Activated CD8-positive, alpha-beta memory T cell treated with anti-CD3 and anti-CD28 coated beads, Interleukin-2, amount 10 ng/mL, durations not matched to agents 7 days and 5 days (primary cell): ENCODE measurements around the gene ADGRL1. TPM values are rescaled to one million over a fixed set of nuclear protein-coding genes. Genes with fewer than 3 reads are reported as not detected.
"Not testable (repeated sequence)": the region's sequence is repeated elsewhere in the genome, so short reads cannot be mapped to it uniquely, and the experiment has no call there.

ENCODE experiments used
- ATAC-seq: fragments of 150-1000 bp; cut with Tn5 transposase; one replicate; pipeline ENCODE4 v1.10.0; 2021; ENCODE audit warnings: moderate library complexity
- CTCF ChIA-PET: fragments of 350-600 bp; sonication (Branson Sonifier 250); formaldehyde crosslinking; loops from one replicate; lab custom pipeline; 2021; ENCODE audit warnings: antibody characterized with exemption; lab: Charles Lee
- DNase-seq: peaks from one replicate; pipeline ENCODE4 v3.0.0-alpha.2; 2020
- H3K27ac Mint-ChIP-seq: one replicate; pipeline ENCODE4 v1.8.0; 2021; ENCODE audit warnings: mild to moderate bottlenecking, mixed read lengths
- H3K27me3 Mint-ChIP-seq: one replicate; pipeline ENCODE4 v1.8.0; 2021; ENCODE audit warnings: mixed read lengths
- H3K36me3 Mint-ChIP-seq: one replicate; pipeline ENCODE4 v1.8.0; 2021; ENCODE audit warnings: mild to moderate bottlenecking, mixed read lengths
- H3K4me1 Mint-ChIP-seq: one replicate; pipeline ENCODE4 v1.8.0; 2021; ENCODE audit warnings: mixed read lengths
- H3K4me3 Mint-ChIP-seq: one replicate; pipeline ENCODE4 v1.8.0; 2021; ENCODE audit warnings: mild to moderate bottlenecking, moderate library complexity, mixed read lengths
- H3K9me3 Mint-ChIP-seq: one replicate; pipeline ENCODE4 v1.8.0; 2022; ENCODE audit warnings: low read depth, mixed read lengths
- total RNA-seq, 2 experiments: library from RNA; stranded (reverse); gene quantifications; one replicate each; pipeline ENCODE4 v1.2.3, GENCODE V29; 2021

The ADGRL1 gene
- total RNA-seq, 2 experiments from 2014 or later = 3.7 to 4.3 TPM

DNA sequence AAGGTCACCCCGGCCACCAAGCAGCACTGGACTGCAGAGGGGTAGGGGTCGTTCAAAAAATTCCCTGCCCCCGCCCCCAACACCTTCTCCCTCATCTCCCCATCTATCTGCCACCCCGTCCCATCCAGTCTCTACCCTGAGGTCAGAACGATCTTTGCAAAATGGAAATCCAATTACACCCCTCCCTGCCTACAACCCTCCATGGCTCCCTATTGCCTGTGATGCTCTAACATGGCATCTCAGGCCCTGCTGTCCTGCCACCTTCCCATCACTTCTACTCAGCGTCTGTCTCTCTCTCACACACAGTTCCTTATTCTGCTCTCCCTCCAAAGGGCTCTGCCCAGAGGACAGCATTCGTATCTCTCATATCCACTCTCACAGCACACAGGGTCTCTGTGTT, 8.7 kb downstream of the ADGRL1 start:
- not testable (repeated sequence) for ATAC-seq, H3K9me3 Mint-ChIP-seq, DNase-seq, H3K4me3 Mint-ChIP-seq, H3K27me3 Mint-ChIP-seq, H3K36me3 Mint-ChIP-seq, H3K27ac Mint-ChIP-seq
- CTCF ChIA-PET = interaction anchor here (2.3 to 3.8 kb wide), 2 partner anchors 148 to 151 kb away, joined by 6 to 27 read pairs; no protein-coding TSS in a partner anchor
- H3K4me1 Mint-ChIP-seq = peaks cover 11% of the 10 kb centered on the region

DNA sequence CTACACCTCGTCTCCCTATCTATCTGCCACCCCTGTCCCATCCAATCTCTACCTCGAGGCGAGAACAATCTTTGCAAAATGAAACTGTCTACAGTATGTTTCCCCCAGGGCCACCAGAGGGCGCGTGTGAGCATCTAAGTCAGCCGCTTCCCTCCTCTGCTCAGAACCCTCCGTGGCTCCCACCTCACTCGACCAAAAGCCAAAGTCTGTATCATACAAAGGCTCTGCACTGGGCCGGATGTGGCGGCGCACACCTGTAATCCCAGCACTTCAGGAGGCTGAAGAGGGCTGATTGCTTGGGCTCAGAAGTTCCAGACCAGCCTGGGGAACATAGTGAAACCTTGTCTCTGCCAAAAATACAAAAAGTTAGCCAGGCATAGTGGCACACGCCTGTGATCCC, 9.9 kb downstream of the ADGRL1 start:
- CTCF ChIA-PET = interaction anchor here (0.8 to 3.8 kb wide), 5 partner anchors 59 to 210 kb away, joined by 3 to 27 read pairs (median 5); partner anchors contain the start of gene ASF1B
- H3K4me3 Mint-ChIP-seq = peak overlapping the region; percentile 59
- ATAC-seq (peak; percentile 93), DNase-seq (peak; percentile 86)
- peaks cover 14% of the 10 kb centered on the region for H3K4me1 Mint-ChIP-seq
- peak overlapping the region; percentile 53 for H3K27ac Mint-ChIP-seq
- not testable (repeated sequence) for H3K36me3 Mint-ChIP-seq, H3K27me3 Mint-ChIP-seq, H3K9me3 Mint-ChIP-seq

DNA sequence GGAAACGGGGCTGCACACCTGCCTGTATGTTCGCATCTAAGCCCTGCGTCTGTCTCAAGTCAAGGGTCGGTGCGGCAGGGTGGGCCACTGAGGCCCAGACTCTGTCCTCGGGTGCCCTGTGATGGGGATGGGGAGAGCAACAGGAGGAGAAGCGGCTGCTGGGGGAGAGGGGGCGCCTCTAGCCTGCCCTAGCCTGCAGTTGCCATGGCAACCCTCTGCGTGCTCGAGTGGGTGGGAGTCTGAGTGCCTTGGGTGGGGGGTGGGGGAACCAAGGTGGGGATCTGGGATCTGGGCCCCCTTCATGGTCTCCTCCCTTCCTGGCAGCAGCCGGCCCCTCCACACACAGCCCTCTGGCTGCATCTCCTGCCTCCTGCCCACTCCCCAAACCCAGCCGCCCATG, 10.8 kb downstream of the ADGRL1 start:
- not testable (repeated sequence) for H3K9me3 Mint-ChIP-seq, H3K4me3 Mint-ChIP-seq, ATAC-seq, H3K27me3 Mint-ChIP-seq, H3K36me3 Mint-ChIP-seq, H3K27ac Mint-ChIP-seq, DNase-seq
- CTCF ChIA-PET = interaction anchor here (1.0 to 3.8 kb wide), 4 partner anchors 139 to 211 kb away, joined by 3 to 27 read pairs (median 4); no protein-coding TSS in a partner anchor
- H3K4me1 Mint-ChIP-seq = peaks cover 20% of the 10 kb centered on the region

DNA sequence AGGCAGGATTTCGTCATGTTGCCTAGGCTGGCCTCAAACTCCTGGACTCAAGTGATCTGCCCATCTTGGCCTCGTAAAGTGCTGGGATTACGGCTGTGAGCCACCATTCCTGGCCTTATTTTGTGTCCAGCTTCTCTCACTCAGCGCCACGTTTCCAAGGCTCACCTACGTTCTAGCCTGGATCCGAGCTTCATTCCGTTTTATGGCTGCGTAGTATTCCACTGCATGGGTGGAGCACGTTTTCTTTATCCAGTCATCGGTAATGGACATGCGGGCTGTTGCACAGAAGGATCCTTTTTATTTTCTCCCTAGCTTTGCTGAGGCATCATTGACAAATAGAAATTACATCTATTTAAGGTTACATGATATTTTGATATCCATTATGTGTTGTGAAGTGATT, 16.6 kb downstream of the ADGRL1 start:
- Mint-ChIP-seq H3K36me3 (no peaks in the 10 kb centered on the region), H3K27ac (no peak overlapping the region), H3K4me1 (peaks cover 9% of the 10 kb centered on the region), H3K27me3 (no peaks in the 10 kb centered on the region), H3K9me3 (no peaks in the 10 kb centered on the region), H3K4me3 (no peak overlapping the region)
- DNase-seq (no peak), ATAC-seq (no peak)
- CTCF ChIA-PET = interaction anchor here (1.3 kb wide), 1 partner anchor 159 kb away, joined by 5 read pairs; no protein-coding TSS in a partner anchor

DNA sequence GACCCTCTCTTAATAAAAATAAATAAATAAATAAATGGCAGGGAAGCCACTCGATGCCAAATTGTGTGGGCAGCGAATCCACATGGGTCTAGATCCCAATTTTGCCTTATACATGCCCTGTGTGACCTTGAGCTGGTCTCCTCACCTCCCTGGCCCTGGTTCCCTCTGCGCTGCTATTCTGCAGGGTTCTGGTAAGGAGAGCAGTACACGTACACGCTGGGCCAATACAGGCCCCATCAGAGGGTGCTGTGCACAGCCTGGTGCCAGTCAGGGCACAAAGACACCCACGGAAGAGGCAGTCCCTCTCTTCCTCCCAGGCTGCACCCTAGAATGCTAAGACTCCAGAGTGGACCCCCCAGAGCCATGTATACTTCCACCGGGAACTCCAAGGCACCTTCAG, 17.9 kb downstream of the ADGRL1 start:
- H3K4me3 Mint-ChIP-seq, DNase-seq, H3K36me3 Mint-ChIP-seq, CTCF ChIA-PET, H3K9me3 Mint-ChIP-seq, H3K27me3 Mint-ChIP-seq, H3K4me1 Mint-ChIP-seq, ATAC-seq, H3K27ac Mint-ChIP-seq: not testable (repeated sequence)

DNA sequence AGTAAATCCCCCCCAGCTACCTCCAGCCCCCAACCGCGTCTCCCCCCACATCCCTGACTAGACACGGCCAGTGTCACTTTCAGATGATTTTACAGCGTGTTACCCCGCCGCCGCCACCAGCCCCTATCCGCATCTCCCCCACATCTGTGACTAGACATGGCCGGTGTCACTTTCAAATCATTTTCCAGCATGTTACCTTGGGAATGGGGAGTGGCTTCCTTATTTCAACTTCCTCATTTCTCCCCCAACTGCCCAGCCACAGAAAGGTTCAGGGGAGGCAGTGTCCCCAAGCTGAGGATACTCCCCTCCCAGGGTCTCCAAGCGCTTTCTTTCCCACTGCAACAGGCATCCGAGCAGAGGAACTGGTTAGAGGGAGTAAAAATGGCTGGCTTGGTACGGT, 18.4 kb downstream of the ADGRL1 start:
- Mint-ChIP-seq H3K27ac (no peak overlapping the region), H3K4me1 (peaks cover 9% of the 10 kb centered on the region), H3K9me3 (no peaks in the 10 kb centered on the region), H3K36me3 (no peaks in the 10 kb centered on the region), H3K27me3 (no peaks in the 10 kb centered on the region), H3K4me3 (no peak overlapping the region)
- CTCF ChIA-PET = no interaction called here
- ATAC-seq (no peak), DNase-seq (no peak)

DNA sequence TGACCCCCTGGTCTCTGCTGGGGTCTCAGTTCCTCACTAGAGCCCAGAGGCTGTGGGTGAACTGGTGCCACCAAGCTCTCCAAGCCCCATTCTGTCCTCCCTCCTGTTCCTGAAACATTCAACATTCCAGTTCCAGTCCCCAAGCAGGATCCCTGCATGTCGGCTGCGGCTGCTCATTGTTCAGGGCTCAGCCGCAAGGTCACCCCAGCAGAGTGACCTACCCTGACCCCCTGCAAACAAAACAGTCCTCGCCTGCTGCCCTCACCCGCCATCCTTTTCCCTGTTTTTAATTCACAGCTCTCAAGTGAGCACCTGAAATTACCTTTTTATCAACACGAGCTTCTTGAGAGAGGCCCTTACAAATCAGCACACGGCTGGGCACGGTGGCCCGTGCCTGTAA, 19.3 kb downstream of the ADGRL1 start:
- DNase-seq, H3K27me3 Mint-ChIP-seq, H3K4me3 Mint-ChIP-seq, H3K4me1 Mint-ChIP-seq, ATAC-seq, CTCF ChIA-PET, H3K36me3 Mint-ChIP-seq, H3K27ac Mint-ChIP-seq, H3K9me3 Mint-ChIP-seq: not testable (repeated sequence)

DNA sequence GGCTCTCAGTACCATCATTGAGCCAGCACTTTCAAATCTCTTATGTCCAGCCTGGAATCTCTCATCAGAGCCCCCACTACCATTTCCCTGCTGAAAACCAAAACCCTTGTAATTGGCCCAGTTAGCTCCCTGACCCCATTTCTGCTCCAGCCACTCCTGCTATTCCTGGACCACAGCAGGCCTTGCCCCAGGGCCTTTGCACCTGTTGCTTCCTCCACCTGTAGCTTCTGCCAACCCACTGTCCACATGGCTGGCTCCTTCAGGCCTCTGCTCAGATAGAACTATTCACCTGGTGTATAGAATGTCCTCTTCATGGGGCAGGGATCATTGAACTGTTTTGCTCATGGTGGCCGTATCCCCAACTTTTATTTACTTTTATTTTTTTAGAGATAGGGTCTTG, 20.3 kb downstream of the ADGRL1 start:
- H3K27me3 Mint-ChIP-seq, H3K4me1 Mint-ChIP-seq, H3K36me3 Mint-ChIP-seq, H3K27ac Mint-ChIP-seq, H3K4me3 Mint-ChIP-seq, ATAC-seq, CTCF ChIA-PET, DNase-seq, H3K9me3 Mint-ChIP-seq: not testable (repeated sequence)

DNA sequence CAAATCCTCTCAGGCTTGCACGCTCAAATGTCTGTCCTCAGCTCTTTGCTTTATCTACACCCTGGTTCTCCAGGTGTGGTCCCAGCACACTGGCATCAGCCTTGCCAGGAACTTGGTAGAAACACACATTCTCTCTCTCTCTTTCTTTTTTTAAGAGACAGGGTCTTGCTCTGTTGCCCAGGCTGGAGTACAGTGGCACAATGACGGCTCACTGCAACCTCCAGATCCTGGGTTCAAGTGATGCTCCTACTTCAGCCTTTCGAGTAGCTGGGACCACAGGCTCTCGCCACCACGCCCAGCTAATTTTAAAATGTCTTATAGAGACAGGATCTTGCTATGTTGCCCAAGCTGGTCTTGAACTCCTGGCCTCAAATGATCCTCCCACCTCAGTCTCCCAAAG, 20.8 kb downstream of the ADGRL1 start:
- CTCF ChIA-PET = interaction anchor here (1.5 kb wide), 1 partner anchor 15 kb away, joined by 3 read pairs; no protein-coding TSS in a partner anchor
- ATAC-seq = no peak
- Mint-ChIP-seq H3K36me3 (no peaks in the 10 kb centered on the region), H3K4me3 (no peak overlapping the region), H3K9me3 (no peaks in the 10 kb centered on the region), H3K27me3 (no peaks in the 10 kb centered on the region), H3K4me1 (no peaks in the 10 kb centered on the region), H3K27ac (no peak overlapping the region)
- DNase-seq = no peak

DNA sequence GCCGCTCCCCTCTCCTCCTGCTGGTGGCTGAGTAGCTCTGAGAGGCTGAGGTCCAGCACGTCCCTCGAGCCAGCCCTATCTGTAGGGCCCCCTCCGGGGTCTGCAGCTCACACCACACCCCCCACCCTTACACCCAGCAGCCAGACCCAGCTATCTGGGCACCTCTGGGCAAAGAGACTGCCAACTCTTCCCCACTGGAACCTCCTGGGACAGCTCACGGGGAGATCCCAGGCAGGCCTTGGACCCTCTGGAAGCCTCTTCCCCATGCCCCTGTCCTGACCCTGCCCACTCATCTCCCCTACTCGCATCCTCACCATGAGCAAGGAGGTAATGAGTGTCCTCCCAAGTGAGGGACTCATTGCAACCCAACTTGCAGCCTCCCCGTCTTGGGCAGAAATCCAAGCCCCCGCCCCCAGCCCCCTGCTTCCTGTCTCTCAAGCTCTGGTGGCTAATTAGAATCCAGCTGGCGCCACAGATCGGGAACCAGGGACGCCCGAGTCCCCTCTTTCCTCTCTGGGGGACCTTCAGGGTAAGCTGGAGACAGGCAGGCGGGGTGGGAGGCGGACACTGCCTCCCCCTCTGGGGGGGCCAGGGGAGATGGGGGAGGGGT, 22.1 kb downstream of the ADGRL1 start:
- CTCF ChIA-PET = interaction anchor here (0.6 to 1.5 kb wide), 3 partner anchors 17 to 880 kb away, joined by 3 to 4 read pairs (median 3); no protein-coding TSS in a partner anchor
- no peak overlapping the region for H3K4me3 Mint-ChIP-seq
- DNase-seq (no peak), ATAC-seq (no peak)
- no peaks in the 10 kb centered on the region for H3K4me1 Mint-ChIP-seq
- no peaks in the 10 kb centered on the region for H3K9me3 Mint-ChIP-seq
- no peak overlapping the region for H3K27ac Mint-ChIP-seq
- no peaks in the 10 kb centered on the region for H3K36me3 Mint-ChIP-seq
- no peaks in the 10 kb centered on the region for H3K27me3 Mint-ChIP-seq

DNA sequence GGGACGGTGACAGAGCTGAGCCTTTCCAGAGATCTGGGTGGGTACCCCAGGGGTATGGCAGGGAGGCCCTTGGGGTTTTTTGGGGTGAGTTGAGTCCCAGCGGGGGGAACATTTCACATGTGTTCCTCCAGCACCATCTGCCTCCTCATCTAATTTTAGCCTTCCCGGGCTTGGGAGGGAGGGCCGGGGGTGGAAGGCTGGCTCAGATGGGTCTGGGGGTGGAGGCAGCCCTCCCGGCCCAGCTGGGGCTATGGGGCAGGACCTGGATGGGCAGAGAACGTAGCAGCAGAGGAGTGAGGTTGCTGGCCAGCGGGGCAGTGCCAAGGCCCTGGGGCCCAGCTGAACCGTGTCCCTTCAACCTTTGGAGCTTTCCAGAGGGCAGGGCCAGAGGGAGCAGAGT, 23.5 kb downstream of the ADGRL1 start:
- no peak overlapping the region for H3K4me3 Mint-ChIP-seq

DNA sequence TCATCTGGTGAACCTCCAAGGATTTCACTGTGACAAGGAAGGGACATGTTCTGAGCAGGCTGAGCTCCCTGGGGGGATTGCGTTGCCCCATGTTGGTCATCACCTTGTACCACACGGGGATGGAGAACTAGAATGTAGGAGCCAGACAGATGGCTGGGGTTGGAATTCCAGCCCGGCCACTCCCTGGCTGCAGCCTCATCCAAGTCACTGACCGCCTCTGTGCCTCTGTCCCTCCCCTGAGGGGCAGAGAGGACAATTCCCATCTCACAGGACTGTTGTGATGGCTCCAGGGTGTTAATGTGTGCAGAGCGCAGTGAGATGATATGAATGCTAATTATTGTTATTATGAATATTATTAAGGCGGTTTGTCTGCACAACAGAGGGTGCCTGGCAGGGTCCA, 24.1 kb downstream of the ADGRL1 start:
- Mint-ChIP-seq H3K27ac (no peak overlapping the region), H3K9me3 (no peaks in the 10 kb centered on the region), H3K36me3 (no peaks in the 10 kb centered on the region), H3K4me3 (no peak overlapping the region), H3K27me3 (no peaks in the 10 kb centered on the region), H3K4me1 (no peaks in the 10 kb centered on the region)
- ATAC-seq (no peak), DNase-seq (no peak)
- CTCF ChIA-PET = no interaction called here

More for the DNA sequence above, 23.5 kb downstream of the ADGRL1 start:
- no peaks in the 10 kb centered on the region for H3K27me3 Mint-ChIP-seq
- H3K27ac Mint-ChIP-seq = no peak overlapping the region
- CTCF ChIA-PET = no interaction called here
- no peaks in the 10 kb centered on the region for H3K9me3 Mint-ChIP-seq
- DNase-seq (no peak), ATAC-seq (no peak)
- H3K36me3 Mint-ChIP-seq = no peaks in the 10 kb centered on the region
- H3K4me1 Mint-ChIP-seq = no peaks in the 10 kb centered on the region

DNA sequence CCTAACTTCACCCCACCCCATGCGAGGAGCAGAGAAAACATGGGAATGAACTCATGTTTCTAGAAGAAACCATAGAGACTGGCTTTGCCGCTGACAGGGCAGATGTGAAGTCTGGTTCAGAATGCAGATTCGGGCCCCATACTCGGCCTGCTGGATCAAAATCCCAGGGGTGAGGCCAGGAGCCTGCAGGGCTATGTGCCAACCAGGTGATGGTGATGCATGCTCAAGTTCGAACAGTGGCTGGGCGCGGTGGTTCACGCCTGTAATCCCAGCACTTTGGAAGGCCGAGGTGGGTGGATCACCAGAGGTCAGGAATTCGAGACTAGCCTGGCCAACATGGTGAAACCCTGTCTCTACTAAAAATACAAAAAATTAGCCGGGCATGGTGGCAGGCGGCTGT, 24.8 kb downstream of the ADGRL1 start:
- H3K27me3 Mint-ChIP-seq, DNase-seq, H3K9me3 Mint-ChIP-seq, ATAC-seq, H3K4me3 Mint-ChIP-seq, H3K36me3 Mint-ChIP-seq, H3K27ac Mint-ChIP-seq, H3K4me1 Mint-ChIP-seq, CTCF ChIA-PET: not testable (repeated sequence)

DNA sequence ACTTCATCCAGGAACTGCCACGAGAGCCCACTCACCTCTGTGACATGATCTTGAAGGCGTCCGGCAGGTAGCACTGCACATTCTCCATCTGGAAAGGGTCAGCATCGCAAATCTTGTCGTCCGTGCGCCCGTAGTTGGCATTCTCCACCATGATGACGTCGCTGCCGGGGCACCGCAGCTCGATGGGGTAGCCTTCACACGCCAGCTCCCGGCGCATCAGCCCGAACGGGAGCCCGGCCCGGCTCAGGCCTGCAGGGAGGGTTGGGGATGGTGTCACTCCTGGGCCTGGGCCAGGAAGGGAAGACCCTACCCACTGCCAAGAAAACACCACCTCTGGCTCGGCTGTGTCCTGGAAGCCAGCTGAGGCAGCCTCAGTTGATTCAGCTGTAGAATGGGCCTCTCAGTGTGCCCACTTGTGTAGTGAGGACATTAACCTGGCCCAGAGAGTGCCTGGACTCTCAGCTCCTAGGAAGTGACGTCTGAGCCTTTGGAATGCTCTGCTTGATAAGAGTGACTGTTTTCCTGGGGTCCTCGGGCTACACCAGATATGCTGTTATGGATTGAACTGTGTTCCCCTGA, 28.4 kb downstream of the ADGRL1 start:
- Mint-ChIP-seq H3K4me3 (no peak overlapping the region), H3K27me3 (no peaks in the 10 kb centered on the region), H3K36me3 (peaks cover 3% of the 10 kb centered on the region), H3K4me1 (peaks cover 3% of the 10 kb centered on the region), H3K9me3 (no peaks in the 10 kb centered on the region), H3K27ac (no peak overlapping the region)
- CTCF ChIA-PET = no interaction called here
- ATAC-seq (no peak), DNase-seq (no peak)
